GM12892 (cell line): ENCODE measurements around the gene PAX4.

Source experiments
- POLR2A ChIP-seq: IDR thresholded peaks from 2 replicates; pipeline ENCODE4 v1.6.1; 2011; ENCODE audit warnings: low read depth, low read length, control low read depth
- TAF1 ChIP-seq: IDR thresholded peaks from 2 replicates; pipeline ENCODE4 v1.6.1; 2011; ENCODE audit warnings: low read depth, mild to moderate bottlenecking, control low read depth, low read length, borderline replicate concordance

DNA sequence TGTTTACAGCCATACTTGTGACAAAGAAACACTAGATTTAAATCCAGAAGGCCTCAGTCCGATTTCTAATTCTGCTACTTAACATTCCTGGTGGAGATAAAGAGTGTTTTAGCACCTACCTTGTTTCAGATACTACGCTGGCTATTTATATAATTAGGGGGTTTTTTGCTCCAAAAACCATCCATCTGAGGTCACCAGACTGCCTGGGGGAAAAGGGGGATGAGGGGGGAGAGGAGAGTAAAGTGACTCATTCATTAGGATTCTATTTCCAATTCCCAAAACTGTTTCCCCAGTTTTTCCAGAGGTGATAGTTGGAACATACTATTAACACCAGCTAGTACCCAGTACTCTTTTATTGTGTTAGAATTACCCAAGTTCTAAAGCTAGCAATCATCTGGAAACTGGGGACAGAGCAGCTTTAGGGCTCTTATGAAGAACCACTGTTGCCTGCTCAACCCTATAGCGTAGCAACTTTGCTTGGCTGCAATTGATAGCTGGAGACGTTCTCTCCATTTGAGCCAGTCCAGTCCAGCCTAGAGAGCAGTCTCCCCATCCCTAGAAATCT lies 39.1 kb downstream of the PAX4 start:
- TF ChIP-seq POLR2A (no peak), TAF1 (no peak)
